Lower lobe of right lung (tissue), 2 donors: ENCODE measurements around the gene A1CF. TPM values are rescaled to one million over a fixed set of nuclear protein-coding genes. Genes with fewer than 3 reads are reported as not detected.

Experiments used
- ATAC-seq, 2 donors: fragments of 200-7000 bp; cut with Tn5 transposase; one replicate each; pipeline ENCODE4 v1.9.1; 2020 to 2022; ENCODE audit warnings: mild to moderate bottlenecking in 2 of 2, moderate library complexity in 2 of 2
- DNase-seq: peaks from one replicate; pipeline ENCODE4 v3.0.0-alpha.2; 2020
- H3K27ac ChIP-seq: fragments of 200-600 bp; one replicate; pipeline ENCODE4 v1.8.0; 2022
- H3K27me3 ChIP-seq: fragments of 200-600 bp; one replicate; pipeline ENCODE4 v1.8.0; 2022; ENCODE audit warnings: low read depth
- H3K36me3 ChIP-seq: fragments of 200-600 bp; one replicate; pipeline ENCODE4 v1.8.0; 2022; ENCODE audit warnings: mild to moderate bottlenecking
- H3K4me1 ChIP-seq: fragments of 200-600 bp; one replicate; pipeline ENCODE4 v1.8.0; 2022
- H3K4me3 ChIP-seq: fragments of 200-600 bp; one replicate; pipeline ENCODE4 v1.8.0; 2022; ENCODE audit warnings: mild to moderate bottlenecking
- H3K9me3 ChIP-seq: fragments of 200-600 bp; one replicate; pipeline ENCODE4 v1.8.0; 2022
- intact Hi-C: fragments of 100-400 bp; cut with DNase I; formaldehyde crosslinking; loops from one replicate; pipeline ENCODE4 v1.11.0; 2022
- total RNA-seq: library from RNA; stranded (reverse); fragmentation: NEBNext Ultra II Directional; extraction: Animal tissue kit (Norgen Biotek cat#: 25700); gene quantifications from one replicate; pipeline ENCODE4 v1.2.1, GENCODE V29; 2021
- TF ChIP-seq, protein P1 (sequence below): fragments of 200-600 bp; IDR thresholded peaks from one replicate; pipeline ENCODE4 v1.8.0; 2022; ENCODE audit warnings: antibody characterized with exemption, mild to moderate bottlenecking
- donor health status: DM: no; HTN: yes; CAD: no; lungs with severe emphysema.

Gene A1CF
- total RNA-seq, 1 donor from 2014 or later: not detected

DNA sequence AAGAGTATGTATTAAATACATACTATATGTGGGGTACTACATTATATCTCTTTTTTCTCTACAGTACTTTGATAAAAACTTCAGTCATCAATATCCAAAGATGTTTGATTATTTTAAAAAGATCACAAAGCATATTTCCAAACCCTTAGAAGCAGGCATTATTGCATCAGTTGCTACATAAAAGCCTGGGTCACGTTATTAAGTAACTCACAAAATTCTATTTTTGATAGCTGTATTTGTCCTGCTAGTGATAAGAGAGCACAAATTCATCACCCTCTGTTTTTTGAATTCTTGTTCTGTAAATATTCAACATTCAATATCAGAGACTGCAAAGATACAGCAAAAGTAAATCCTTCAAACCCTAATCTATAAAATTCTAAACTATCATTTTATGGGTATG lies 30.0 kb downstream of the A1CF start:
- intact Hi-C loops: no loop called here
- TF ChIP-seq, protein P1, sequence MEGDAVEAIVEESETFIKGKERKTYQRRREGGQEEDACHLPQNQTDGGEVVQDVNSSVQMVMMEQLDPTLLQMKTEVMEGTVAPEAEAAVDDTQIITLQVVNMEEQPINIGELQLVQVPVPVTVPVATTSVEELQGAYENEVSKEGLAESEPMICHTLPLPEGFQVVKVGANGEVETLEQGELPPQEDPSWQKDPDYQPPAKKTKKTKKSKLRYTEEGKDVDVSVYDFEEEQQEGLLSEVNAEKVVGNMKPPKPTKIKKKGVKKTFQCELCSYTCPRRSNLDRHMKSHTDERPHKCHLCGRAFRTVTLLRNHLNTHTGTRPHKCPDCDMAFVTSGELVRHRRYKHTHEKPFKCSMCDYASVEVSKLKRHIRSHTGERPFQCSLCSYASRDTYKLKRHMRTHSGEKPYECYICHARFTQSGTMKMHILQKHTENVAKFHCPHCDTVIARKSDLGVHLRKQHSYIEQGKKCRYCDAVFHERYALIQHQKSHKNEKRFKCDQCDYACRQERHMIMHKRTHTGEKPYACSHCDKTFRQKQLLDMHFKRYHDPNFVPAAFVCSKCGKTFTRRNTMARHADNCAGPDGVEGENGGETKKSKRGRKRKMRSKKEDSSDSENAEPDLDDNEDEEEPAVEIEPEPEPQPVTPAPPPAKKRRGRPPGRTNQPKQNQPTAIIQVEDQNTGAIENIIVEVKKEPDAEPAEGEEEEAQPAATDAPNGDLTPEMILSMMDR: no peak
- Histone ChIP-seq H3K9me3 (no peaks in the 10 kb centered on the region), H3K27ac (no peak overlapping the region), H3K4me1 (no peaks in the 10 kb centered on the region), H3K36me3 (no peaks in the 10 kb centered on the region), H3K4me3 (no peak overlapping the region), H3K27me3 (no peaks in the 10 kb centered on the region)
- ATAC-seq (no peak), DNase-seq (no peak)

DNA sequence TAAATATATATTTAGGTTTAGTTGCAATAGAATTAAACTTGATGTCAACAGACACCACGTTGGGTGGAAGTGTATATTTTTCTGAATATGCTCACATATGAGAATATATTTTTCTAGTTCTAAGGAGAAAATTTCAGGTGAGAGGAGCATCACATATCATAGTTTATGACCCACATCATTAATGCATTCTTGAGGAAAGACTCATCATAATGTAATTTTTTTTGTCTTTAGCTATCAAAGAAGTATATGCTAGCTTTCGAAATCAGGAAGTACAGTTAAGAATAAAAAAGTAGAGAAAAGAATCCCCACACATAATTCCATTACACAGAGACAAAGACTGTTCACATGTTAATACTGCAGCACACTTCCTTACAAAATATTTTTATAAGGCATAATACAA lies 30.4 kb downstream of the A1CF start:
- no peak for ATAC-seq
- Histone ChIP-seq H3K9me3 (no peaks in the 10 kb centered on the region), H3K4me3 (no peak overlapping the region), H3K36me3 (no peaks in the 10 kb centered on the region), H3K27me3 (no peaks in the 10 kb centered on the region), H3K4me1 (no peaks in the 10 kb centered on the region), H3K27ac (no peak overlapping the region)
- DNase-seq: no peak
- TF ChIP-seq, protein P1: no peak
- intact Hi-C loops: no loop called here

DNA sequence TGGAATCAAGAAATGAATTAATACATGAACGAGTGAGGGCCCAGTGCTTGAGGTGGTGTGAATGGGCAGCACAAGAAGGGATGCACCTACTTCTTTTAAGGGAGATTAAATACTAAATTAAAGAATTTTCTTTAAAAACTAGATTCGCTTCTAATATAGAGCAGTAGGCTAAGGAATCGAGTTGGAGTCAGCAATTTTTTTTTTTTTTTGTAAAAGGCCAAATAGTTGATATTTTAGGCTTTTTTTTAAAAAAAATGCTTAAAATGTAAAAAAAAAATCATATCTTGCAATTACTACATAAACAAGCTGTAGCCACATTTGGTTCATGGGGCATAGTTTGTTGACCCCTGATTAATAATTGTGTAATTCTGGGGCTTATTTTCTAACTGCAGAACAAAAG lies 31.9 kb downstream of the A1CF start:
- DNase-seq: no peak
- Histone ChIP-seq H3K4me1 (no peaks in the 10 kb centered on the region), H3K27me3 (no peaks in the 10 kb centered on the region), H3K9me3 (no peaks in the 10 kb centered on the region), H3K27ac (no peak overlapping the region), H3K36me3 (no peaks in the 10 kb centered on the region), H3K4me3 (no peak overlapping the region)
- intact Hi-C loops: no loop called here
- ATAC-seq: no peak
- TF ChIP-seq, protein P1: no peak

DNA sequence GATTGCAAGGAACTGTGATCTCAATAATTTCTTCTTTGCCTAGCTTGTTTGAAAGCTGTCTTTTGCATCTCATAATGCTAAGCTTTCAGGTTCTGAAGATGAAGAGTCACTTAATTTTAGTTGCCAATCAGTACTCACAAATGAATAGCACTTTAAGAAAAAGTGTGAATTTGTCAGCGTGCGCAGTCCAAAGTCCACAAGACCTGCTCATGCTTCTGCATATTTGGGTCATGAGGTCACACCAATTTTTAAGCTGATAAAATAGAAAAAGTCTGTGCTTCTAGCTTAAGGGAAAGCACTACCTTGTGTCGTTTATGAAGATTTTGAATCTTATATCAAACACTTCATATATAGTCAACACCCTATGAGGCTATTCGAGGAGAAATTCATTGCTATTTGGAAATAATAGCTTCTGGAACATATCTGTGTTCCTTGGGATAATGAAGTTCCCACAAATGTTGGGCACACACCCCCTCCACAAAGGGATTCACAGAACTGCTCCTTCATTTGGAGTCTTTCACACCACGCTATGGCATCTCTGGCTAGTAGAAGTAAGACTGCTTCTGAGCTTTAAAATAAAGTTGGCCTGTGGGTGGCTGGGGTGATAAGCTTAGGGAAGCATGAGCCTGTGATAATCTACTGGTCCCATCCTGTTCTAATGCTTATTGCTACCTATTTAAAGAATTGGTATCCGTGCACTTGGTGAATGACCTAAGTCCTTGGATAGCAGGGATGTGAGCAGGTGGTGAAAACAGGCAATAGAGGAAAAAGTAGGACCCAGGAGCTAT lies 33.3 kb downstream of the A1CF start:
- no peaks in the 10 kb centered on the region for H3K9me3 ChIP-seq
- H3K27ac ChIP-seq: no peak overlapping the region
- no peaks in the 10 kb centered on the region for H3K27me3 ChIP-seq
- H3K4me3 ChIP-seq: no peak overlapping the region
- no peak for ATAC-seq
- no peak for DNase-seq
- TF ChIP-seq, protein P1: no peak
- H3K4me1 ChIP-seq: no peaks in the 10 kb centered on the region
- intact Hi-C loops: no loop called here
- no peaks in the 10 kb centered on the region for H3K36me3 ChIP-seq

DNA sequence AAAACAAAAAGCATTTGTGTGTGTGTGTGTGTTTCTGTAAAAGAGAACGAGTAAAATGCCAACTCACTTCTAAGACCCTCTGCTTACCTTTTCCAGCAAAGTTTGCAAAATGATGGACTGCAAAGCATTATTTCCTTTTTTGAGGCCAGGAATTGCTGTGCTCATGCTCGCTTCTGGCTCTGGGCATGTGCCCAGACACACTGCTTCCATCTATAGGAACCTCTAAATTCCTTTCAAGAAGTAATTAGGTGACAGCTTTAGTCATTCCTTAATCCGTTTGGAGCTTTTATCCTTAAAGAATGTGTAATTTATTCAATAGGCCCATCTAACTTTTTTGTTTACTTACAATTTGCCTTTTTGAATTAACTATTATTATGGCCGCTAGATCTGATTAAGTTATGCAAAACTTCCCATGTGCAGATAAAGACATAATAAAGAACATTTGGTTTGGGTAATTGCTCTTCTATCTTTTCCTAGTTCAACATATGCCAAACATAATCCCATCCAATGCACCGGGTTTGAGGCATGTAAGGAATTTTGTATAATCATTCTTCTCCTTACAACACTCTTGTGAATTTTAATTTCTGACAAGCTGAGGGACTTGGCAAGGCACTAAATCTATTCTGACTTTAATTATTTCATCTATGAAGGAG lies 34.7 kb downstream of the A1CF start:
- Histone ChIP-seq H3K9me3 (no peaks in the 10 kb centered on the region), H3K36me3 (no peaks in the 10 kb centered on the region), H3K4me3 (no peak overlapping the region), H3K27ac (no peak overlapping the region), H3K27me3 (no peaks in the 10 kb centered on the region), H3K4me1 (no peaks in the 10 kb centered on the region)
- no peak for ATAC-seq
- TF ChIP-seq, protein P1: no peak
- no peak for DNase-seq
- intact Hi-C loops: no loop called here
